B cell (primary cell): ENCODE measurements around the gene CR1L.

ENCODE experiments used
- EZH2 ChIP-seq: IDR thresholded peaks from 2 replicates; pipeline ENCODE4 v1.6.1; 2012; ENCODE audit warnings: borderline replicate concordance, low read depth, mild to moderate bottlenecking, moderate library complexity, low read length; ENCODE audit not compliant: insufficient read depth, poor library complexity, severe bottlenecking
- TF ChIP-seq, protein P1 (sequence below): fragments of 200-600 bp; IDR thresholded peaks from one replicate; pipeline ENCODE4 v1.8.0; 2022; ENCODE audit warnings: antibody characterized with exemption, mild to moderate bottlenecking

DNA sequence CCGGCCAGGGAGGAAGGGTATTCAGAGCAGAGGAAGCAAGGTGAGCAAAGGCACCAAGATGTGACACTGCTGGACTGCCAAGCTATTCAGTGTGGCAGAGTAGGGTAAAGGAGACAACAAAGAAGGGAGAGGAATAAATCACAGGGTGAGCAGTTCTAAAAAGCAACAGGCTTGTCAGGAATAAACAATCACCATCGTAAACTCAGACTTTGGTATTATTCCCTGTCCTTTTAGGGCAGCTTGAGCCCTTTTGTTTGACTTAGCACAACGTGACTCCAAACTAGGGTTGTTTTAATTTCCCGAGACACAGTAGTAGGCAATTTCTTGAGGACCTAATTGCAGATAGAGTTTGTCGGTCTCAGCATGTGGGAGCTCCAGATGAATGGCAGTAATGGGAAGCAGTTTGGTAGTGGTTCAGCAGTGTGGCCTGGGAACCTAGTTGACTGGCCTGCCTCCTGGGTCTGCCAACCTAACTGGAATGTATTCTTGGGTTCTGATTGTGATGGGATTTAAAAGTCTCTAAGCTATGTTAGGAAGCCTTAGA lies 4.3 kb downstream of the CR1L start:
- TF ChIP-seq, protein P1, sequence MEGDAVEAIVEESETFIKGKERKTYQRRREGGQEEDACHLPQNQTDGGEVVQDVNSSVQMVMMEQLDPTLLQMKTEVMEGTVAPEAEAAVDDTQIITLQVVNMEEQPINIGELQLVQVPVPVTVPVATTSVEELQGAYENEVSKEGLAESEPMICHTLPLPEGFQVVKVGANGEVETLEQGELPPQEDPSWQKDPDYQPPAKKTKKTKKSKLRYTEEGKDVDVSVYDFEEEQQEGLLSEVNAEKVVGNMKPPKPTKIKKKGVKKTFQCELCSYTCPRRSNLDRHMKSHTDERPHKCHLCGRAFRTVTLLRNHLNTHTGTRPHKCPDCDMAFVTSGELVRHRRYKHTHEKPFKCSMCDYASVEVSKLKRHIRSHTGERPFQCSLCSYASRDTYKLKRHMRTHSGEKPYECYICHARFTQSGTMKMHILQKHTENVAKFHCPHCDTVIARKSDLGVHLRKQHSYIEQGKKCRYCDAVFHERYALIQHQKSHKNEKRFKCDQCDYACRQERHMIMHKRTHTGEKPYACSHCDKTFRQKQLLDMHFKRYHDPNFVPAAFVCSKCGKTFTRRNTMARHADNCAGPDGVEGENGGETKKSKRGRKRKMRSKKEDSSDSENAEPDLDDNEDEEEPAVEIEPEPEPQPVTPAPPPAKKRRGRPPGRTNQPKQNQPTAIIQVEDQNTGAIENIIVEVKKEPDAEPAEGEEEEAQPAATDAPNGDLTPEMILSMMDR = no peak
- no peak for TF ChIP-seq EZH2
